Esophagus muscularis mucosa (tissue), 4 donors: ENCODE data around the gene LCN9. TPM values are rescaled to one million over a fixed set of nuclear protein-coding genes. Genes with fewer than 3 reads are reported as not detected.

Experiments used
- DNase-seq: peaks from one replicate; pipeline ENCODE4 v3.0.0-alpha.2; 2017; ENCODE audit errors: extremely low spot score
- H3K27ac ChIP-seq, 4 donors: fragments of 200-600 bp; sonication (generic); replicated peaks in 1 of 4; 1 replicate in 3 of 4; 2 replicates in 1 of 4; pipeline ENCODE4 v1.5.1; 2016 to 2019; ENCODE audit warnings: mild to moderate bottlenecking in 1 of 4
- H3K27me3 ChIP-seq, 4 donors: fragments of 200-600 bp; sonication (generic); one replicate each; pipeline versions ENCODE4 v1.5.1 to v1.6.0; 2016 to 2019
- H3K36me3 ChIP-seq, 4 donors: fragments of 200-600 bp; sonication (generic); one replicate each; pipeline ENCODE4 v1.5.1; 2016 to 2019
- H3K4me1 ChIP-seq, 4 donors: fragments of 200-600 bp; sonication (generic); one replicate each; pipeline ENCODE4 v1.5.1; 2016 to 2019
- H3K4me3 ChIP-seq, 4 donors: fragments of 200-600 bp; sonication (generic); 1 replicate in 2 of 4; 2 replicates in 2 of 4; pipeline ENCODE4 v1.5.1; 2016 to 2019; ENCODE audit warnings: mild to moderate bottlenecking in 4 of 4, moderate library complexity in 1 of 4
- H3K9me3 ChIP-seq, 4 donors: fragments of 200-600 bp; sonication (generic); 1 replicate in 3 of 4; 2 replicates in 1 of 4; pipeline ENCODE4 v1.5.1; 2016 to 2019
- EP300 ChIP-seq: sonication (generic); formaldehyde crosslinking; IDR thresholded peaks from one replicate; pipeline ENCODE4 v1.6.1; 2017; ENCODE audit warnings: antibody characterized with exemption
- POLR2A ChIP-seq: fragments of 450-650 bp; IDR thresholded peaks from one replicate; pipeline ENCODE4 v1.6.1; 2017; ENCODE audit warnings: antibody characterized with exemption, moderate library complexity, mild to moderate bottlenecking, low read depth
- POLR2AphosphoS5 ChIP-seq, 2 donors: sonication (generic); formaldehyde crosslinking; IDR thresholded peaks; one replicate each; pipeline ENCODE4 v1.6.1; 2017; ENCODE audit warnings: antibody characterized with exemption in 2 of 2
- WGBS: methylation state at CpG from one replicate; pipeline ENCODE4 v1.1.5; 2018; 5-methylcytosine and 5-hydroxymethylcytosine counted together
- intact Hi-C: fragments of 100-400 bp; cut with DNase I; formaldehyde crosslinking; loops from one replicate; pipeline ENCODE4 v1.15.1; 2023
- total RNA-seq, 4 donors: library from RNA; depleted of rRNA; stranded (reverse); fragments of >200 nt; gene quantifications; one replicate each; pipeline versions ENCODE4 v1.1.0 to v1.2.1, GENCODE V29; 2016
- TF ChIP-seq, protein P1 (sequence below), 3 experiments: fragments of 200-600 bp in 2 of 3; fragments of 450-650 bp in 1 of 3; sonication (generic) in 2 of 3; IDR thresholded peaks; one replicate each; pipeline ENCODE4 v1.5.1; 2017 to 2019; ENCODE audit warnings: antibody characterized with exemption in 3 of 3, mild to moderate bottlenecking in 2 of 3, moderate library complexity in 1 of 3

LCN9 gene
- total RNA-seq, 4 donors from 2014 or later = not detected

GRCh38 chr9:135705376-135705775, 42.3 kb downstream of the LCN9 start:
- Histone ChIP-seq H3K36me3 (no peaks in the 10 kb centered on the region), H3K27ac (no peak overlapping the region), H3K27me3 (peaks cover 5 to 89% (median 27%) of the 10 kb centered on the region in 4 donors), H3K4me3 (no peak overlapping the region), H3K4me1 (peaks cover 11 to 19% (median 16%) of the 10 kb centered on the region in 4 donors), H3K9me3 (no peaks in the 10 kb centered on the region)
- WGBS = 74% methylated on average over 13 of the region's 14 CpGs
- TF ChIP-seq EP300 = no peak
- TF ChIP-seq POLR2A = no peak
- TF ChIP-seq POLR2AphosphoS5 (IDR thresholded peaks at IDR 0.05) = no peak
- TF ChIP-seq, protein P1, sequence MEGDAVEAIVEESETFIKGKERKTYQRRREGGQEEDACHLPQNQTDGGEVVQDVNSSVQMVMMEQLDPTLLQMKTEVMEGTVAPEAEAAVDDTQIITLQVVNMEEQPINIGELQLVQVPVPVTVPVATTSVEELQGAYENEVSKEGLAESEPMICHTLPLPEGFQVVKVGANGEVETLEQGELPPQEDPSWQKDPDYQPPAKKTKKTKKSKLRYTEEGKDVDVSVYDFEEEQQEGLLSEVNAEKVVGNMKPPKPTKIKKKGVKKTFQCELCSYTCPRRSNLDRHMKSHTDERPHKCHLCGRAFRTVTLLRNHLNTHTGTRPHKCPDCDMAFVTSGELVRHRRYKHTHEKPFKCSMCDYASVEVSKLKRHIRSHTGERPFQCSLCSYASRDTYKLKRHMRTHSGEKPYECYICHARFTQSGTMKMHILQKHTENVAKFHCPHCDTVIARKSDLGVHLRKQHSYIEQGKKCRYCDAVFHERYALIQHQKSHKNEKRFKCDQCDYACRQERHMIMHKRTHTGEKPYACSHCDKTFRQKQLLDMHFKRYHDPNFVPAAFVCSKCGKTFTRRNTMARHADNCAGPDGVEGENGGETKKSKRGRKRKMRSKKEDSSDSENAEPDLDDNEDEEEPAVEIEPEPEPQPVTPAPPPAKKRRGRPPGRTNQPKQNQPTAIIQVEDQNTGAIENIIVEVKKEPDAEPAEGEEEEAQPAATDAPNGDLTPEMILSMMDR (IDR thresholded peaks at IDR 0.05) = no peak
- intact Hi-C loops = no loop called here
- DNase-seq = no peak

DNA sequence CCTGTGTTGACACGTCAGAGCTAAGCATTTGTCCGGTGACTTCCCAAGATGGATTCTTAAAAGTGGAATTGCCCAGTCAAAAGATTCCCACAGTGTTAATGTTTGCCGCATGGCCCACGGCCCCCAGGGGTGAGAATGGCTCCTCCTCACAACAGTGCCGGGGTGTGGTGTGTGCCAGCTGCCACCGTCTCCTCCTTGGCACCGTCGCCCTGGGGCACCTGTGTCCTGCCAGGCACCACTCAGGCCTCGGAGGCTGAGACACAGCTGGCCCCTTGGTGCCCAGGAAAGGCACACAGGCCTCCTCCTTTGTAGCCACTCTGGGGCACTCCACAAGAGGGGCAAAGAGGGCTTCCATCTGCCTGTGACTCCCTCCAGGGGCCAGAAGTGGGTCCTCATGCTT, 43.2 kb downstream of the LCN9 start:
- intact Hi-C loops = no loop called here

GRCh38 chr9:135707252-135708138, 44.4 kb downstream of the LCN9 start:
- Histone ChIP-seq H3K4me3 (no peak overlapping the region), H3K36me3 (no peaks in the 10 kb centered on the region), H3K27ac (no peak overlapping the region), H3K4me1 (peaks cover under 1 to 5% (median 4%) of the 10 kb centered on the region in 4 donors), H3K27me3 (peaks cover 0 to 88% (median 17%) of the 10 kb centered on the region in 4 donors), H3K9me3 (no peaks in the 10 kb centered on the region)
- intact Hi-C loops = no loop called here
- TF ChIP-seq EP300 = no peak
- TF ChIP-seq POLR2AphosphoS5 (IDR thresholded peaks at IDR 0.05) = no peak
- TF ChIP-seq, protein P1 (IDR thresholded peaks at IDR 0.05) = no peak
- no peak for TF ChIP-seq POLR2A
- WGBS = 26% methylated on average over 11 of the region's 23 CpGs
- DNase-seq = no peak

More for the DNA sequence above, 43.2 kb downstream of the LCN9 start:
- no peak for TF ChIP-seq POLR2A
- TF ChIP-seq, protein P1 (IDR thresholded peaks at IDR 0.05) = no peak
- TF ChIP-seq EP300 = no peak
- no peak for TF ChIP-seq POLR2AphosphoS5 (IDR thresholded peaks at IDR 0.05)
- no peaks in the 10 kb centered on the region for H3K36me3 ChIP-seq
- H3K4me1 ChIP-seq = peaks cover 11 to 17% (median 16%) of the 10 kb centered on the region in 4 donors
- WGBS = no CpG with 5 or more reads among the region's 9 CpGs
- no peaks in the 10 kb centered on the region for H3K9me3 ChIP-seq
- peaks cover 5 to 88% (median 26%) of the 10 kb centered on the region in 4 donors for H3K27me3 ChIP-seq
- H3K4me3 ChIP-seq = no peak overlapping the region
- no peak for DNase-seq
- no peak overlapping the region for H3K27ac ChIP-seq

DNA sequence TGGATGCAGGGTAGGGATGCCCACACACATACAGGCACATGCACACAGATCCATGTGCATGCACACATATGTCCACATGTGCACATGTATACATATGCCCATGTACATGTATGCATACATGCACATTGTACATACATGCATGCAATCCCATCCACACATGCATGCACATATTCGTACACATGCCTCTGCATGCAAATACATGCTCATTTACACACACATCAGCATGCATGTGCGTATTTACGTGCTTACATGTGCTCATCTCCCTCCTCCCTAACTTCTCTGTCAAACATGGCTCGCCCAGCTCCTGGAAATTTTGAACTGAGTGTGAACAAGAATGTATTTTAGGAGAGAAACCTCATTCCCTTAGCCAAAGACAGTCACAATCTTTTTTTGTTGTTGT, 45.1 kb downstream of the LCN9 start:
- DNase-seq = no peak
- WGBS = 90% methylated on average over 4 of the region's 4 CpGs
- no peak overlapping the region for H3K27ac ChIP-seq
- no peaks in the 10 kb centered on the region for H3K4me1 ChIP-seq
- peaks cover 0 to 88% (median 11%) of the 10 kb centered on the region in 4 donors for H3K27me3 ChIP-seq
- TF ChIP-seq POLR2A (no peak), POLR2AphosphoS5 (IDR thresholded peaks at IDR 0.05) (no peak)
- TF ChIP-seq, protein P1 (IDR thresholded peaks at IDR 0.05) = no peak
- no peak overlapping the region for H3K4me3 ChIP-seq
- H3K36me3 ChIP-seq = no peaks in the 10 kb centered on the region
- intact Hi-C loops = no loop called here
- no peaks in the 10 kb centered on the region for H3K9me3 ChIP-seq
